ENCODE data around the gene ALOXE3.

ALOXE3 gene

DNA sequence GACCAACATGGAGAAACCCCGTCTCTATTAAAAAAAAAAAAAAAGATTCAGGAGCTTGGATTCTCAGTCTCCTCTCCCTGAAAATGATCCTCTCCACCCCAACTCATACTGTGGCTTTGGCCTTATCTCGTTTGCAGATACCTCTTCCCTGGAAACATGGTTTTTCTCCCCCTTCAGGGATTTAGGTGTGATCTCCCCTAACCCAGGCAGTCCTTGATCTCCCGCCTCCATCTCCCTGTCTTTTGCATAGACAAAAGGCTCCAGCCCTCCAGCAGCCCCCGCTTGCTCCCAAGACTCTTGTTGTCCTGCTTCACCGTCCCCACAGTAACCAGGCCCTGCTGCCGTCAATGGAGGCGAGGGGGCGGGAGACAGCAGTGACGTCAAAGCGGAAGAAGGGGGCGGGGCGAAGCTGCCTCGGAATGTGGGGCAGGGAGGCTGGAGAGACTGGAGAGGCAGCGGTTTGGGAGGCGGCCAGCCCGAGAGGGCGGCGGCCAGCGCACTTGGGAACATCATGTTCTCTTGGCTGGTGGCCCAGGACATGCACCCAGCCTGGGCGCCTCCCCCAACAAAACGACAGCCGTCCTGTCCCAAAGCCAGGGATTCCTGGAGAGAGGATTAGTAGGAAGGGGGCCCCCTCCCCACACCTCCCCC is 35.8 kb upstream of the ALOXE3 start:
- no peak for DNase-seq

DNA sequence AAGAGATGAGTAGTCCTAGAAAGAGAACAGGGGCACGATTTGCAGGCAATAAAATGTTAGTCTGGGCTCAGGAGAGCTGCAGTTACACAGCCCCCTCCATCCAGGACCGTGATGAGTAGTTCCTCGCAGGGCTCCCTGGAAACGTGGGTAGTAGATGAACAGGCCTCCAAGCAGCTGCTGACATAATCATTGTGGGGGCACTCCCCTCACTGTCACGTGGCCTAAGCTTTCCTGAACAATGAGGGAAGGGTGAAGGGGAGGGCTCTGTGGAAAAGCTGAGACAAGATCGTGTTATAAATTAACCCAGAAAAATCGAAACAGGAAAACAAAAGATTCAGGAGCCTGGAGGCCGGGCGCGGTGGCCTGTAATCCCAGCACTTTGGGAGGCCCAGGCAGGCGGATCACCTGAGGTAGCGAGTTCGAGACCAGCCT is 35.2 kb upstream of the ALOXE3 start:
- no peak for DNase-seq

DNA sequence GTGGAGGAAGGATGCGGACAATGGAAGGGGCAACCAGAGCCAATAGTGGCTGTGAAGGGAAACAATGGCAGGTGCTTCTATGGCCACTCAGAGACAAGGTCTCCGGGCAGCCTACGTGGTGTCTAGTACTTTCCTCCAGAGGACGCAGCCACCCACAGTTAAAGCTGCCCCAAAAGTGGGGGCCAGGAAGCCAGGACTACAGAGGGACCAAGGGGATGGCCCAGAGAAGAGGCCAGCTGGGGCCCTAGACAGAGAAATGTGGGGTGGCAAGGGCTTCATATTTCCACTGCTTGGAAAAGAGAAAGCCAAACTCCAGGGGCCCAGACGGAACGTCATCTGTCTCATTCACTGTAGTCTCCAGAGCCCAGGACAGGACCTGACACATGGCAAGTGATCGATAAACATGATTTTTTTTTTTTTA is 34.7 kb upstream of the ALOXE3 start:
- no peak for DNase-seq

DNA sequence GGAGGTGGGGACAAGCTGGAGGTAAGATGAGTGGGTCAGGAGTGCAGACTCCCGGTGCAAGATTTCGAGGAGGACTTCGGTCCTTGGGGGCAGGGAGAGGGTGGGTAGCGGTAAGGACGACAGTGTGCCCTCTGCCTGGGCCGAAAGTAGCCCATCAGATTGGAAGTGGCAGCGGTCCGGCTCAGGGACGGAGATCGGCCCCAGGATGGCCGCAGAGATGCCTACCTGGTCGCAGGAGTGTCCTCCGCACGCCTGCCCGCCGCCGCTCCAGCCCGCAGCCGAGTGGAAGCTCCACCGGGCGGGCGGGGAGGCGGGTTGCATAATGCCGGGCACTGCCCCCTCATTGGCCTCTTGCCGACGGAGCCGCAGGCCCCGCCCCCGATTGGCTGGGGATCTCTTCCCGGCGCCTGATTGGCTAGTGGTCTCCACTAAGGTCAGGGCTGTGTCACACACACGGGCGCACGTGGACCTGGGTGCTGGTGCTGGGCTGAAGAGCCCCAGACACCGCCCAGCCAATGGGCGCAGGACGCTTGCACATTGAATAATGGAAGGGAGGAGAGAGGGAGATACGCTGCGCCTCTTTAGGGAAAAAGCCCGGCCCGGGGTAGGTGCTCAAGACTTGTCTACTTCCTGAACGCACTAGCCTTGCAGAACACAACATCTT is 33.9 kb upstream of the ALOXE3 start, which contains the start of gene PER1:
PER1 (minus strand) TSS at position 293 of the 664 bp plus-strand sequence. CDS start 1,698 bp downstream, outside the sequence.
- peak; percentile 66 for DNase-seq

DNA sequence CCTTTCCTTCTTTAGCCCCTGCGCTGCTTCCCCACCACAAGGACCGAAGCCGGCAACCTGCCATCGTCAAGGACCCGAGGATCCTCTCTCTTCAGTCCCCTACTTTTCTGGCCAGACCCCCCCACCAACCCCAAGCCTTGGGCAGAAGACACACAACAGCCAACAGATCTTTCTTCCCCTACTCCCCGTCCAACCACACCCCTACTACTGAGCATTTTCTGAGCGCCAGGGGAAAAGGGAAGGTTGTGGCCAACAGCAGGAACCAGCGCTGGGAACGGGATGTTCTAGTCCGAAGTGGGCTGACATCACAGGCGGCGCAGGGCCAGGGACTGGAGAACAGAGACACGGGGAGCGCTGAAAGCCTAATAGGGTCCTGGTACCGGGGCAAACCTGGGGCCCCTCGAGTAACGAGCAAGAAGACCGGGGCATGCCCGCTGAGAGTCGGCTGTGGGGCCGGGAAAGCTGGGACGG is 33.4 kb upstream of the ALOXE3 start:
- DNase-seq = no peak

DNA sequence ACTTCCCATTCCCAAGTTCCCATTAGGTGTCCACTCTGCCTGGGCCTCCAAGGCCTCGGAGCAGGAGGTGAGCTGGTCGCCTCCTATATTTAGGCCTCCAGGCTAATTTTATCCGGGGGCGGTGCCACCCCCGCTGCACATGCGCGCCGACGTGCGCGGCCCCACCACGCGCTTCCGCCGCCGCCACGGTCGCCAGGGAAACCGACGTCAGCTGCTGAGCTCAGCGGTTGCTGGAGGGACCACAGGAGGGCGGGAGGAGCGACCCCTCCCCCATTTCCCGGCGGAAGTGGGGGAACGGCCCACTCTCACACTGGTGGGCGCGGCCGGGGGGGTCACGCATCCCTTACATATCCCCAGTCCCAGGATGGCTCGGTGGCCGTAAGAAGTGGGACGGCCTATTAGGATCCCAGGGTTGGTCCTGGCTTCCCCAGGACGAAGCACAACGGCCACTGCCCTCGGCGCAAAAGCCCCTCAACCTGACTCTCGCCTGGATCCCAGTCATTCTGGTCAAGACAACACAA is 32.9 kb upstream of the ALOXE3 start:
- DNase-seq = no peak

DNA sequence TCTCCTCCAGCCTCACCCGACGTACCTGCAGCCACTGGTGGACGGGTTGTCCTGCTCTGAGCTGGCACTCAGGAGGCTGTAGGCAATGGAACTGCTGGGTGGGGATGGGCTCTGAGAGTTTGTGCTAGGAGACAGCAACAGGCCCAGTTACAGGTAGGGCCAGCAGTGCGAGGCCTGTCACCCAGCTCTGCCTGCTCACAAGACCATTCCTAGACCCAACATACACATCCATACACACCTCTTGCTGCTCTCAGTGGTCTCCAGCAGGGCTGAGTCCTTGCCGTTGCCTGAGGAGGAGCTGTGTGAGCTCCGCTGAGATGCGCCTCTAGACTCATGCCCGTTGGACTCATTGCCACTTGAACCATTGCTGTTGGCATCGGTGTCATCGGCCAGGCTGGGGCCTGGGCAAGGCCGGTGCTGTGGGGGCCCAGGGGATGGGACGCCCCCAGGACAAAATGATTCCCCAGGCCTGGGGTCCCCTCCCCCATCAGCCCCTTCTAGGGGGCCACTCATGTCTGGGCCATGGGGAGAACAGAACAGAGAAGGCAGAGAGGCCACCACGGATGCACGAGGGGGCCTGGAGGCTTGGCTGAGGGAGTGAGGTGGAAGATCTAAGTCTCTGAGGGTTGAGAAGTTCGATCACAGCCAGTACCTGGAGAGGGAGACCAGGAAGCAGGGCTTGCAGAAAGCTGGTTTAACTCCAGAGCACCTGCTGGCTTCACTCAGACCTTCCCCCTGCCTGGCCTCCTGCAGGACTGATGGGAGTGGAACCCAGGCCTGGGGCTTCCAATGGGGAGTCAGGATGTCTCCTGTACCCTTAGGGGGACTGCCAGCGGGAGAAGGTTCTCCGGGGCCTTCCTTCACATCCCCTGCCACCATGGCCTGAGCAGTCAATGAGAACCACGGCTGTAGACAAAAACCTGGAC is 32.1 kb upstream of the ALOXE3 start:
- DNase-seq = no peak

DNA sequence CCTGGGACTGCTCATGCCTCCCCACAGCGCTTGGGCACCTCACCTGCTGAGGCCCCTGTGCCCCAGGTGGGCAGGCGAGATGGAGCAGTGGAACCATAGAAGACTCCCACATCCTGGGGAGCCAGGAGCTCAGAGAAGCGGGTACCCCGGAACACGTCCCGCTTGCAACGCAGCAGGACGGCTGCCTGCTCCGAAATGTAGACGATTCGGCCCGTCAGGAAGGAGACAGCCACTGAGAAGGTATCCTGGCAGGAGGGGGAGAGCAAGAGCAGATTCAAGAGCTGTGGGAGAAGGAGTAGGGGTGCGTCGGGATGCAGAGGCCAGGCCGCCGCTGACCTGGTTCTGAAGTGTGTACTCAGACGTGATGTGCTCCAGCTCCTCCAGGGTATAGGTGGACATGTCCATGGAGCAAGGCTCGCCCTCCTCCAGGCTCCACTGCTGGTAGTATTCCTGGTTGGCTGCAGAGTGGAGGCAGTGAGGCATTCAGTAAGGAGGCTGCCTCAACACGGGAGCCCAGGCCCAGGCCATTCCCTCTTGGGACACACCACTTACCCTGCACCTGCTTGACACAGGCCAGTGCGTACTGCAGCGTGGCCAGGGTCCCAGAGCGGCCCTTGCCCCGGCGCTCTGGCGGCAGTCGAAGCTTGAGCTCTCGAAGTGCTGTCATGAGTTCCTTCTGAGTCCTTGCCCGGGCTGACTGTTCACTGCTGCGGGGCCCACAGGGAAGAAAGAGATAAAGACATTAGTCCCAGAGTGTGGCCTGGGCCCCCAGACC is 31.3 kb upstream of the ALOXE3 start:
- DNase-seq = no peak

DNA sequence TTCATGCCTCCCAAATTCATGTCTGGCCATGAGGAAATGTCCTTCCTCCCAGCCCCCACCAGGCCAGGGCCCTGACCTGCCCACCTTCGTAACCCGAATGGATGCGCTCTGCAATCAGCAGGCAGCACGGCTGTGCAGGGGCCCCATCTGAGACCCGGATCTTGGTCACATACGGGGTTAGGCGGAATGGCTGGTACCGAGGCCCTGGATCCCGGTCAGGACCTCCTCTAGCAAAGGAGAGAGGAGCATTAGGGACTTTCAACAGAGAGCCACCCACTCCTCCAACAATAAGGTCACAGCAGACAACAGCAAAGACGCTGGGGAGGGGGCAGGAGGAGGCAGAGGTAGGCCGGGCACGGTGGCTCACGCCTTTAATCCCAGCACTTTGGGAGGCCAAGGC is 30.2 kb upstream of the ALOXE3 start:
- no peak for DNase-seq

DNA sequence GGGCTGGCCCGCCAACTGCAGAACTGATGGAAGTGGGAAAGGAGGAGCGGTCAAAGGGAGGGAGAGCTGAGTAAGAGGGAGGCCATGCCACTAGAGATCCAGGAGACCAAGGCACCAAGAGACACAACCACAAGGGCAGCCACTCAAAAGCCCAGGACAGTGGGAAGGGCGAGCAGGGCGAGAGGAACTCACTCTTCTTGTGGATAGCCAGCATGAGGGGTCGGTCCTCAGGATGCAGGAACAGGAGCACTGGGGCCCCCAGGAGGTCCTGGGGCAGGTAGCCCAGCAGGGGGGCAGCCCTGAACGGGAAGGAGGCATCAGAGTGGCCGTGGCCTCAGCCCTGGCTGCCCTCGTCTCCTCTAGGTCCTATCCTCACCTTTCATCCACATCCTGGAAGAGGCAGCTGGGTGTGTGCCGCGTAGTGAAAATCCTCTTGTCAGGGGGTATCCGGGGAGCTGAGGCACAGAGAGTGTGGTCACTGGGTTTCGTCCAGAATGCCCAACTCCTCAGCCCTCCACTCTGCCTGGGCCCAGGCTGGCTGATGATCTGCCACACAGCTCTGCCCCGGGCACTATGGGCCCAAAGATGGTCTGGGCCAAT is 29.6 kb upstream of the ALOXE3 start:
- no peak for DNase-seq

DNA sequence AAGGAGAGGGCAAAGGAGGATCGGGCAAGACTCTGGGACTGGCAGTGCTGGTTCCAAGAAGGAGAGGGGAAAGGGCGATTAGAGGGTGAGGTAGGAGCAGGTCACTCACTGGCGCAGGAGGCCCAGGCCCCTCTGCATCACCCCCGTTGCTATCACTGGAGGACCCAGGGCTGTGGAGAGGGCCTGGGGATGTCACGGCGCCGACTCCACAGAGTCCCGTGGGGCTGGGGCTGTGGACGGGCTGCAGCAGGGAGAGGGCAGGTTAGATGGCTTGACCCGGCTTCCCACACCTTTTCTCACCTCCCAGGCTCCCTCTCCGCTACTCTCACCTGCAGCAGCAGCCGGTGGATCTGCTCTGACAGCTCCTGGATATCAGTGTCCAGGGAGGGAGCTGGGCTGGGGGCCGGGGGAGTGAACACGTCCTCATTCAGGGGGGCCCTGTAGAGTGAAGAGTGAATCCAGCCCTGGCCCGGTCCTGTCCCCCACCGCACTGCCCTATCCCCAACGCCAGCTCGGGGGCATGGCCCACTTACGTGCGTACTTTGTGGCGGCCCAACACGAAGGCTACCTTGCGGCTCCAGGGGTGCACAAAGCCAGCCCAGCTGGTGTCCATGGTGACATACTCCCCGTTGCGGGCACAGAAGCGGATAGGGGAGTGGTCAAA is 29.0 kb upstream of the ALOXE3 start:
- DNase-seq = no peak

DNA sequence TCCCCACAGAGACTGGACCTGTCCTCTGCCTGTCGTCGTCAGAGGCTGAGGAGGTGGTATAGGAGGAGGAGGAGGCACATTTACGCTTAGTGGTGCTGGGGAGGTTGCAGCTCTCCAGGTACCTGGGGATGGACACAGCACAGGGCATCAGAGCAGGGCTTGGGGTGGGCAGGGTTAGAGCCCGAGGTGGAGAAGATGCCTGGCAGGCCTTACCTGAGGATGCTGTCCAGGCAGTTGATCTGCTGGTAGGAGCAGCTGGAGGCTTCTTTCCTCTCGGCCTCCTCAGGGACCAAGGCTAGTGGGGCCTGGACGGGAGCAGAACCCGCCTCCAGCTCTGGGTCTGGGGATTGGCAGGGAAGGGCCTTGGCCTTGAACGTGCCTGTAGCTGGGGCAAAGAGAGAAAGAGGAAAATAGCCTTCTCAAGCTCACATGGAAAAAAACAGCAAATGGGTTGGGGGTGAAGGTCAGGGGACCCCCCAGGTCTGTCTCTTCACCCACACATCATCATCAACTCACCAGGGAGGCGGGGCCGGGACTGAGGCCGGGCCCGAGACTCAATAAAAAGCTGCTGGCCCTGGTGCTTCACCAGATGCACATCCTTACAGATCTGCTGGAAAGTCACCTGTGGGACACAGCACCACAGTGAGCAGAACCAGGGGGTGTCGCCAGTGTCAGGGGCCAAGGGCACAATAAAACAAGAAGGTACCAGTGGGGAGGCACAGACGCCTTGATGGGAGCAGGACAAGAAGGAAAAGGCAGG is 28.2 kb upstream of the ALOXE3 start:
- DNase-seq = no peak

DNA sequence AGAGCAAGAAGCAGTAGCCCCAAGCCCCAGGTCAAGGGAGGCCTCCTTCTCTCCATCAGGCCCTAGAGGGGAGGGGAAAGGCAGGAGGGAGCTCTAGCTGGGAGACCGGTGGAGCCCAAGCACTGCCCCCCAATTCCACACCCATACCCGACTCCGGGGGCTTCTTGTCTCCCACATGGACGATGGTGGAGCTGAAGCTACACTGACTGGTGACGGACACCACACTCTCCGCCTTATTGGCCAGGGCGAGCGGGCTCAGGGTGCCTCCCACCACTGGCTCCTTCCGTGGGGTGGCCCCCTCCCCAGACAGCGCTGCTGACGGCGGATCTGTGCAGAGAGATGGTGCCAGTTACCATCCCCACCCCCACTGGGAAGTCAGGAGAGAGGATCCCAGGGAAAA is 27.5 kb upstream of the ALOXE3 start:
- DNase-seq = no peak

DNA sequence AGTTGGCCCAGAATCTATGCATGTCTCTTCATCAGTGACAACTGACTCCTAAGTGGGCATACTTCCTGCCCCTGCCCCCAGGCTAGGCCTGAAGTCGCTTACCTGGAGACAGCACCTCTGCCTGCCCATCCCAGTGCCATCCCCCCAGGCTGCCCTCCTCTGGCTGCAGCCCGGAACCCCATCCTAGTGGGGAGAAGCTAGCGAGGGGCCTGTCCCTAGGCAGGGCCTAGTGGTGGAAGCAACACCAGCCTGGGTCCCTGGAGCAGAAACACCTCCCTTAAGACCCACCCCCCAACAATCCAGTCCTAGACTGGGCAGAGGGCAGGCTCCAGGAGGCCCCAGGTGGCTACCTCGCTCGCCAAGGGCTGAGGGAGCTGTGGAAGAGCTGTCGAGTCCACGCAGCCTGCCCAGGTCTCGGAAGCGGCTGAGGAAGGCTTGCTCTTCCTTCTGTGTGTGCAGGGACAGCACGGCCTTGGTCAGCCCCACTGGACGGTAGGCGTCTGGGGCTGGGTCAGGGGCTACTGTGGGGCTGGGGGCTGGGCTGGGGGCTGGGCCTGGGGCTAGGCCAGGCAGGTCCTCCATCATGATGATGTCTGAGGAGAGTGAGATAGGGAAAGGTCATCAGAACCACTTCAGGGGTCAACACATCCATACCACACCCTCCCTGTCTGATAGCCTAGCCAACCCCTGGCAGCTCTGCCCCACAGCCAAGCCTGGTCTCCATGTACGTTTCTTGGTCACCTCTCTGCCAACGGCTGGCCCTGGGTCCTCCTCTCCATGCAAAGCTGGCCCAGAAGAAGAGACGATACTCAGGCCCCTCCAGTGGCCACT is 26.3 kb upstream of the ALOXE3 start:
- no peak for DNase-seq

DNA sequence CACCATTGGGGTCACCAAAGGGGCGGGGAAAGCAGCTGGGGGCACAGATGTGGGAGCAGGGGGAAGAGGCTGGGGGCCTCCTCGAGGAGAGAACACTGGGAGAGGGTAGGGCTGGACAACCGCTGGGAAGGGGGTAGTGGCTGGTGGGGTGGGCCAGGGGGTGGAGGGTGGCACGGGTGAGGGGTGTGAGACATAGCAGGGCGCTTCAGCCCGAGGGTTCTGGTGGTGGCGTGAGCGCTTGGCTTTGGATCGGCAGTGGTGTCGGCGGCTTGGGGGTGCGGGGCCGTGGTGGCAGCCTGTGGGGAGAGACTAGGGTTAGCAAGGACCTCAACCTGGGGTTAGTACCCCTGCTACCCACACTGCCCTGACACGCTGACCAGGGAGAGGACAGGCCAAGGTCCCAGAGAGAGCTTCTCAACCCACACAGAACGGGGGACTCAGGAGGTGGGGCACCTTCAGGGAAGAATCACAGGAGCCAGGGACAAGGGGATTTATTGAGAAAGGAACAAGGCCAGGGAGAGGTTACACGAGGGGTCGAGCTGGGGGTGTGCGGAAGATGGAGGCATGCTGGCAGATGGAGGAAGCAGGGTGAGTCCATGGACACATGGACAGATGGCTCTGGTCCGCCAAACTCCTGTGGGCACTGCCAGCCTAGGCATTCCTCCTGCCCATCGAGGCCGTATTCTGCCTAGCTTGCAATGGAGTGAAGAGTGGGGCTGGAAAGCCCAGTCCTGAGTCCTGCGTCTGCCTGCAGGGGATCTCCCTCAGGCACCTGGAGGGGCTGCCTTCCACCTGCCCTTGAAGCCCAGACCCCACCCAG is 25.5 kb upstream of the ALOXE3 start:
- no peak for DNase-seq

DNA sequence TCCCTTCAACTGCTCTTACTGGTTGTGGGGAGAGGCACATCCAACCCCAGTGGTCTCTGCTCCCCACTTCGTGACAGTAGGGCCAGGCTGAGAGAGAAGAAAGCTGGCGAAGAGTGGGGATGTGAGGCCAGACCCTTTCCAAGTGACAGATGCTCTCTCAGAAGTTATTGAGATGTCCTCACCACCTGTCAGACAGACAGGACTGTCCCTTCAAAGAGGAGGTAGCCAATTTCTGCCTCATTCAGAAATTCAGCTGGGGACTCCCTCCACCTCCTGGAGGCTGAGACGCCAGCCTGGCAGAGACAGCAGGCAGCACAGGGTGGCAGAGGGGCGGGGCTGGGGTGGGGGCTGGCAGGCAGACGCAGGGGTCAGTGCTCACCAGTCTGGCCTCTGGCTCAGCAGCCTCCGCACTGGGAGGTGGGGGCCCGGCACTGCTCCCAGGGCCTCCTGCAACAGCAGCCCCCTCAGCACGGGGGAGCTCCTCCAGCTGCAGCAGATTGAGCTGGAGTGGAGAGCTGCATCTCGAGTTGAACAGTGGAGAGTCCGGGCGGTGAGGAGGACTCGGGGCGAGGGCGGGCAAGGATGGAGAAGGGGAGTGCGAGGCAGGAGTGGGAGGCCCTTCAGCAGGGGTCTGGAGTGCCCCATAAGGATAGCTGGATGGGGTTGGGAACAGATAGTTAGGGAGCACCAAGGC is 24.7 kb upstream of the ALOXE3 start:
- DNase-seq = no peak

DNA sequence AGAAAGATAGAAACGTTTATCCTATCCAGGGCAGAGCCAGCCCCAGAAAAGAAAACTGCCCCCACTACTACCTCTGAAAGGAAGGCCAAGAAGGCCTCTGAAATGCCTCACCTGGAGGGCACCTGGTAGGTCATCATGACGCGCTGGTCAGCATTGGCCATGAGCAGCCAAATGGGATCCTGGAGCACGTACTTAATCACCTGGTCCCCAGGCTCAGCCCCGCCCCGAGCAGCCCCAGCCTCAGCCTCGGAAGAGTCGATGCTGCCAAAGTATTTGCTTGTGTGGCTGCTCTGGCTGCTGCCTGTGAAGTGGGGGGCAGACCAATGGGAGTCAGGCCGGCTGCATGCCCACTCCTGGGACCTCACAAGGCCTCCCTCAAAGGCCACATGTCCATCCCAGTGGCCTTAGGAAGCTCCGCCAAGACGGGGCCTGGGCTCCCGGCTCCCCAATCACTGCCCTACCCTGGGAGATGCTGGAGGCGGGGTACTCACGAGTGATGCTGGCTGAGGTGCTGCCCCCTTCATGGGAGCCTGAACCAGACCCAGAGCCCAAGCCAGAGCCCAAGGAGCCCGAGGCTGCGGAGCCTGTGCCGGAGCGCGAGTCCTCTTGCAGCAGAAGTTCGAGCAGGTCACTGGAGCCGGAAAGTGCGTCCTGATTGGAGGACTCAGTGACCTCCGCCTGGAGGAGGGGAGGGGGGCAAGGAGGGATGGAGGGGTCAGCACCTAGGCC is 24.0 kb upstream of the ALOXE3 start:
- no peak for DNase-seq
